Measurements from ENCODE around the gene DUSP22. TPM values are rescaled to one million over a fixed set of nuclear protein-coding genes. Genes with fewer than 3 reads are reported as not detected.

DUSP22 gene
- total and polyA plus RNA-seq, 9 of the 15 experiments (the other 6 are each of a cell fraction or from before 2014, with no cell fraction given) = 9.3 to 19.4 (median 11.8) TPM

- Histone ChIP-seq H3K36me3 (ENCODE audit: control insufficient read depth, insufficient read depth, low read length) (no peaks in the 10 kb centered on the region), H3K79me2 (ENCODE audit: control insufficient read depth, insufficient read depth, low read length) (no peaks in the 10 kb centered on the region), H3K4me3 (no peak overlapping the region), H3K4me1 (replicated peaks in 1 of 2; ENCODE audit: control insufficient read depth in 2 of 2, insufficient read depth in 2 of 2, low read length in 2 of 2) (peaks cover 0 to 2% of the 10 kb centered on the region in 2 experiments; a peak in 1 of 5 replicates), H3K27ac (ENCODE audit: extremely low read depth, low read depth, low read length) (no peak overlapping the region), H3K9me3 (replicated peaks; ENCODE audit: control insufficient read depth, insufficient read depth, low read depth, low read length) (no peaks in the 10 kb centered on the region), H3K9me1 (ENCODE audit: control insufficient read depth, insufficient read depth, low read length) (no peaks in the 10 kb centered on the region), H3K4me2 (ENCODE audit: insufficient read depth, low read length) (no peak overlapping the region), H2AFZ (ENCODE audit: low read depth, low read length) (no peak overlapping the region), H3K9ac (ENCODE audit: insufficient read depth in 1 of 2, low read depth in 2 of 2, low read length in 2 of 2) (no peak overlapping the region), H3K27me3 (ENCODE audit: control insufficient read depth in 2 of 2, insufficient read depth in 2 of 2, low read length in 2 of 2) (peaks cover 0 to 16% of the 10 kb centered on the region in 2 experiments; a peak in 3 of 5 replicates), H4K20me1 (replicated peaks; ENCODE audit: control insufficient read depth, insufficient read depth, low read length) (no peaks in the 10 kb centered on the region; the same call in 1 of the 2 replicates)
- 28% methylated on average over 4 of the region's 4 CpGs for WGBS (ENCODE audit: insufficient coverage, low coverage, missing lambda C conversion rate)
- intact Hi-C loops (cut with micrococcal nuclease) (no loop called here), in situ Hi-C loops (cut with MboI) (no loop called here)
- CTCF ChIA-PET (ENCODE audit: low intra/inter-chr PET ratio) = no interaction called here
- no peak for DNase-seq (ENCODE audit: extremely low read depth in 1 of 4, low spot score in 3 of 4)
- POLR2A ChIA-PET = no interaction called here
- no peak for FAIRE-seq
- no TSS peak for BruUV-seq (replicated peaks)
- ATAC-seq = no peak
- no peak for TF ChIP-seq CC2D1A (IDR thresholded peaks at IDR 0.05)
These were observed 54.9 kb downstream of the DUSP22 start for GRCh38 chr6:347232-347631.

GRCh38 chr6:347951-348859, 55.9 kb downstream of the DUSP22 start:
- Histone ChIP-seq H2AFZ (ENCODE audit: low read depth, low read length) (no peak overlapping the region), H3K4me3 (no peak overlapping the region), H3K36me3 (ENCODE audit: control insufficient read depth, insufficient read depth, low read length) (no peaks in the 10 kb centered on the region), H3K27me3 (ENCODE audit: control insufficient read depth in 2 of 2, insufficient read depth in 2 of 2, low read length in 2 of 2) (peaks cover 0 to 21% of the 10 kb centered on the region in 2 experiments; a peak in 3 of 5 replicates), H4K20me1 (replicated peaks; ENCODE audit: control insufficient read depth, insufficient read depth, low read length) (no peaks in the 10 kb centered on the region; the same call in 1 of the 2 replicates), H3K4me1 (replicated peaks in 1 of 2; ENCODE audit: control insufficient read depth in 2 of 2, insufficient read depth in 2 of 2, low read length in 2 of 2) (no peaks in the 10 kb centered on the region), H3K9me3 (replicated peaks; ENCODE audit: control insufficient read depth, insufficient read depth, low read depth, low read length) (no peaks in the 10 kb centered on the region), H3K79me2 (ENCODE audit: control insufficient read depth, insufficient read depth, low read length) (no peaks in the 10 kb centered on the region), H3K27ac (ENCODE audit: extremely low read depth, low read depth, low read length) (no peak overlapping the region), H3K9ac (ENCODE audit: insufficient read depth in 1 of 2, low read depth in 2 of 2, low read length in 2 of 2) (no peak overlapping the region), H3K9me1 (ENCODE audit: control insufficient read depth, insufficient read depth, low read length) (no peaks in the 10 kb centered on the region), H3K4me2 (ENCODE audit: insufficient read depth, low read length) (no peak overlapping the region)
- CTCF ChIA-PET (ENCODE audit: low intra/inter-chr PET ratio) = no interaction called here
- 38% methylated on average over 27 of the region's 27 CpGs for WGBS (ENCODE audit: insufficient coverage, low coverage, missing lambda C conversion rate)
- TF ChIP-seq ZC3H11A (IDR thresholded peaks at IDR 0.05; ENCODE audit: low read depth, low read length) (no peak), SIX5 (IDR thresholded peaks at IDR 0.05; ENCODE audit: borderline replicate concordance in 1 of 2, insufficient read depth in 1 of 2, low read depth in 1 of 2, low read length in 2 of 2) (0 out of 4 replicates have a peak, but pooled peaks of 1 of the 2 experiments have one; percentile 9)
- FAIRE-seq (no peak), DNase-seq (ENCODE audit: extremely low read depth in 1 of 4, low spot score in 3 of 4) (no peak), ATAC-seq (no peak)
- intact Hi-C loops (cut with micrococcal nuclease) (no loop called here), in situ Hi-C loops (cut with MboI) (no loop called here)
- POLR2A ChIA-PET = interaction anchor here (0.7 to 0.9 kb wide), 2 partner anchors 13 to 17 kb away, joined by 3 read pairs; no protein-coding TSS in a partner anchor
- BruUV-seq (replicated peaks) = no TSS peak
